ENCODE measurements around the gene CHD6.

CHD6 gene

GRCh38 chr20:41387444-41387851 lies 230.7 kb downstream of the CHD6 start:
- H3K27ac ChIP-seq = no peak overlapping the region
- ChIA-PET CTCF (interaction anchor here (0.7 to 0.9 kb wide), 2 partner anchors 9 to 10 kb away, joined by 4 to 5 read pairs; no protein-coding TSS in a partner anchor), POLR2A (ENCODE audit: low non-redundant PET) (no interaction called here)
- no peak for TF ChIP-seq CTCF (conservative IDR thresholded peaks at IDR 0.05; ENCODE audit: low read depth)
- no peak for DNase-seq (ENCODE audit: low spot score)

- H3K27ac ChIP-seq = no peak overlapping the region
- DNase-seq (ENCODE audit: low spot score) = no peak
- POLR2A ChIA-PET (ENCODE audit: low non-redundant PET) = no interaction called here
These were observed 231.4 kb downstream of the CHD6 start for GRCh38 chr20:41386502-41387427.

GRCh38 chr20:41382791-41383305 lies 235.3 kb downstream of the CHD6 start:
- no peak for DNase-seq (ENCODE audit: low spot score)
- no peak for TF ChIP-seq CTCF (conservative IDR thresholded peaks at IDR 0.05; ENCODE audit: low read depth)
- H3K27ac ChIP-seq = no peak overlapping the region
- ChIA-PET POLR2A (ENCODE audit: low non-redundant PET) (no interaction called here), CTCF (interaction anchor here (0.6 to 0.7 kb wide), 2 partner anchors 42 to 150 kb away, joined by 3 read pairs; no protein-coding TSS in a partner anchor)

More at GRCh38 chr20:41386502-41387427, 231.4 kb downstream of the CHD6 start:
- CTCF ChIA-PET = interaction anchor here (0.7 to 0.9 kb wide), 3 partner anchors 8 to 19 kb away, joined by 3 to 5 read pairs (median 4); no protein-coding TSS in a partner anchor
- no peak for TF ChIP-seq CTCF (conservative IDR thresholded peaks at IDR 0.05; ENCODE audit: low read depth)

GRCh38 chr20:41380551-41381193 lies 237.5 kb downstream of the CHD6 start:
- CTCF ChIA-PET = interaction anchor here (0.6 kb wide), 1 partner anchor 41 kb away, joined by 5 read pairs; no protein-coding TSS in a partner anchor
- POLR2A ChIA-PET (ENCODE audit: low non-redundant PET) = no interaction called here
- no peak for DNase-seq (ENCODE audit: low spot score)
- no peak overlapping the region for H3K27ac ChIP-seq
- no peak for TF ChIP-seq CTCF (conservative IDR thresholded peaks at IDR 0.05; ENCODE audit: low read depth)

- DNase-seq (ENCODE audit: low spot score) = no peak
- ChIA-PET CTCF (interaction anchor here (0.6 to 1.1 kb wide), 3 partner anchors 8 to 851 kb away, joined by 3 to 5 read pairs (median 3); no protein-coding TSS in a partner anchor), POLR2A (ENCODE audit: low non-redundant PET) (no interaction called here)
- H3K27ac ChIP-seq = no peak overlapping the region
- TF ChIP-seq CTCF (conservative IDR thresholded peaks at IDR 0.05; ENCODE audit: low read depth) = no peak
These were observed 238.6 kb downstream of the CHD6 start for GRCh38 chr20:41379551-41379950.

GRCh38 chr20:41377275-41377674 lies 240.9 kb downstream of the CHD6 start:
- POLR2A ChIA-PET (ENCODE audit: low non-redundant PET) = no interaction called here
- H3K27ac ChIP-seq = no peak overlapping the region
- DNase-seq (ENCODE audit: low spot score) = no peak
- CTCF ChIA-PET = interaction anchor here (0.6 to 1.1 kb wide), 2 partner anchors 10 to 26 kb away, joined by 4 read pairs; no protein-coding TSS in a partner anchor
- TF ChIP-seq CTCF (conservative IDR thresholded peaks at IDR 0.05; ENCODE audit: low read depth) = no peak
